ENCODE results near the gene RNF182. TPM values are rescaled to one million over a fixed set of nuclear protein-coding genes. Genes with fewer than 3 reads are reported as not detected.

Gene RNF182
- total and polyA plus RNA-seq, 10 of the 15 experiments (the other 5 are each of a cell fraction or from before 2014, with no cell fraction given) = not detected

DNA sequence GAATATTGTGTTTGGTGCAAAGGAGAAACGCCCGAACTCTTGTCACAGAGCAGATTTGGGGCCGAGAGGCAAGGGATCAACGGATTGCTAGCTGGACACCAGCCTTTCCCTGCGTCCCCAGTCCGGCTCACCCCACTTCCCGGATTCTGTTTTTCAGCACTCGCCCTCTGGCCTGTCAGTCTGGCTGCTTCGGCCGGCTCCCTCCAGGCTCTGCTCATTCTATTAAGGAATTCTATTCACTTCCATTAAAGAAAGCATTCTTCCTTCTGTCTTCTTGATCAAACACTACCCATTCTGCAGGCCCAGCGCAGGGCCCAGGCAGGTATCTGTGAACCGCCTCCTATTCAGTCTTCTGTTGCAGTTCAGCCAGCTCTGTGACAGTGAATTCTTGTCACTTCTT is 91.7 kb downstream of the RNF182 start:
- BruUV-seq (replicated peaks) = no TSS peak
- DNase-seq (ENCODE audit: low read depth, low spot score) (no peak), ATAC-seq (no peak), FAIRE-seq (no peak)
- no peak for TF ChIP-seq POLR2AphosphoS5 (IDR thresholded peaks at IDR 0.05; ENCODE audit: low read length)
- TF ChIP-seq, protein P1, sequence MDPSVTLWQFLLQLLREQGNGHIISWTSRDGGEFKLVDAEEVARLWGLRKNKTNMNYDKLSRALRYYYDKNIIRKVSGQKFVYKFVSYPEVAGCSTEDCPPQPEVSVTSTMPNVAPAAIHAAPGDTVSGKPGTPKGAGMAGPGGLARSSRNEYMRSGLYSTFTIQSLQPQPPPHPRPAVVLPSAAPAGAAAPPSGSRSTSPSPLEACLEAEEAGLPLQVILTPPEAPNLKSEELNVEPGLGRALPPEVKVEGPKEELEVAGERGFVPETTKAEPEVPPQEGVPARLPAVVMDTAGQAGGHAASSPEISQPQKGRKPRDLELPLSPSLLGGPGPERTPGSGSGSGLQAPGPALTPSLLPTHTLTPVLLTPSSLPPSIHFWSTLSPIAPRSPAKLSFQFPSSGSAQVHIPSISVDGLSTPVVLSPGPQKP (IDR thresholded peaks at IDR 0.05; ENCODE audit: low read depth, low read length) = no peak
- Histone ChIP-seq H2AFZ (ENCODE audit: control insufficient read depth, low read depth, low read length) (no peak overlapping the region), H3K9ac (ENCODE audit: control insufficient read depth, insufficient read depth, low read length) (no peak overlapping the region), H3K27ac (ENCODE audit: control insufficient read depth, insufficient read depth) (no peak overlapping the region), H3K27me3 (replicated peaks in 1 of 2; ENCODE audit: control insufficient read depth in 2 of 2, insufficient read depth in 2 of 2, low read length in 1 of 2) (peaks cover 2 to 4% of the 10 kb centered on the region in 2 experiments; a peak in 3 of 4 replicates), H3K36me3 (ENCODE audit: control insufficient read depth in 2 of 2, insufficient read depth in 2 of 2, low read length in 1 of 2) (no peaks in the 10 kb centered on the region), H3K79me2 (ENCODE audit: control insufficient read depth, insufficient read depth, low read length) (no peaks in the 10 kb centered on the region), H4K20me1 (ENCODE audit: control insufficient read depth, insufficient read depth) (no peaks in the 10 kb centered on the region), H3K4me2 (ENCODE audit: control insufficient read depth, insufficient read depth) (no peak overlapping the region), H3K4me1 (ENCODE audit: control insufficient read depth, insufficient read depth, low read length) (no peaks in the 10 kb centered on the region), H3K9me3 (replicated peaks; ENCODE audit: control insufficient read depth, insufficient read depth, low read length) (no peaks in the 10 kb centered on the region; the same call in 2 of the 3 replicates), H3K4me3 (no peak overlapping the region)
- POLR2A ChIA-PET = no interaction called here
- 43% methylated on average over 12 of the region's 12 CpGs for WGBS (ENCODE audit: insufficient coverage, insufficient replicate concordance, low lambda C conversion rate, missing lambda C conversion rate)
- intact Hi-C loops (cut with micrococcal nuclease; ENCODE audit: unreplicated experiment) (no loop called here), in situ Hi-C loops (cut with MboI) (no loop called here)
- RAD21 ChIA-PET (ENCODE audit: unreplicated experiment) = no interaction called here
- CTCF ChIA-PET = no interaction called here
- SMC1A ChIA-PET (ENCODE audit: uncharacterized antibody, unreplicated experiment) = no interaction called here

DNA sequence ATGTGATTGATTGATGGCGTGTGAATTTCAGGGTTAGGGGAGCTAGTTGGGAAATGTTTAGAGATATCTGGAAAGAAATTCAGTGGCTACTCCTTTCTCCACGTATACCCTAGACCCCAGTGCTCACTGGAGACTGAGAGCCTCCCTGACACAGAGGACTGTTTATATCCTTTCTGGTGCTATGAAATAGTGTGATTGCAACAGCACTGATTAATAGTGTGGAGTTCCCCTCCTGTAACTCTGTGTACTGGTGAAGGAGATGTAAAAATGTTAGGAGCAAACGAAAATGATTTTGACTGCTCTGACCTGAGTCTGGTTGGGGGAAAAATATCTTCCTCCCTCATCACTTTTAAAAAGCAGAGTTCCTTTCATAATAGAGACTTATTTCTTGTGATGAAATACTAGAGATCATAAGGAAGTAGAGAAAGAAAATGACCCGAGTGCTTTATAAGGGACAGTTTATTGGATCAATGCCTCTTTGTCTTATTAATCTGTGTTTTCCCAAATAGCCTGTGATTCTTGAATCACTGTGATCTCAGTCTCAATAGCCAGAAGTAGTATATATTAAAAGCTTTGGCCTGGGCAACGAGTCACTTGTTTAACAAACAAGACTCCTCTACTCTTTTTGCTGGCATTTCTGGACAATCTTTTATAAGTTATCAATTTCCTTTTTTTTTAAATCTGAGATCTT is 92.3 kb downstream of the RNF182 start:
- Histone ChIP-seq H3K36me3 (ENCODE audit: control insufficient read depth in 2 of 2, insufficient read depth in 2 of 2, low read length in 1 of 2) (no peaks in the 10 kb centered on the region), H4K20me1 (ENCODE audit: control insufficient read depth, insufficient read depth) (no peaks in the 10 kb centered on the region), H3K9me3 (replicated peaks; ENCODE audit: control insufficient read depth, insufficient read depth, low read length) (no peaks in the 10 kb centered on the region; the same call in 2 of the 3 replicates), H3K4me3 (no peak overlapping the region), H2AFZ (ENCODE audit: control insufficient read depth, low read depth, low read length) (no peak overlapping the region), H3K9ac (ENCODE audit: control insufficient read depth, insufficient read depth, low read length) (no peak overlapping the region), H3K4me1 (ENCODE audit: control insufficient read depth, insufficient read depth, low read length) (no peaks in the 10 kb centered on the region), H3K4me2 (ENCODE audit: control insufficient read depth, insufficient read depth) (no peak overlapping the region), H3K79me2 (ENCODE audit: control insufficient read depth, insufficient read depth, low read length) (no peaks in the 10 kb centered on the region), H3K27ac (ENCODE audit: control insufficient read depth, insufficient read depth) (no peak overlapping the region), H3K27me3 (replicated peaks in 1 of 2; ENCODE audit: control insufficient read depth in 2 of 2, insufficient read depth in 2 of 2, low read length in 1 of 2) (peaks cover 2 to 3% of the 10 kb centered on the region in 2 experiments; a peak in 3 of 4 replicates)
- in situ Hi-C loops (cut with MboI) (no loop called here), intact Hi-C loops (cut with micrococcal nuclease; ENCODE audit: unreplicated experiment) (no loop called here)
- ATAC-seq (no peak), DNase-seq (ENCODE audit: low read depth, low spot score) (no peak), FAIRE-seq (no peak)
- BruUV-seq (replicated peaks) = no TSS peak
- ChIA-PET RAD21 (ENCODE audit: unreplicated experiment) (no interaction called here), POLR2A (no interaction called here), SMC1A (ENCODE audit: uncharacterized antibody, unreplicated experiment) (interaction anchor here (1.2 kb wide), 1 partner anchor 109 kb away, joined by 3 read pairs; no protein-coding TSS in a partner anchor), CTCF (no interaction called here)
- WGBS (ENCODE audit: insufficient coverage, insufficient replicate concordance, low lambda C conversion rate, missing lambda C conversion rate) = 17% methylated on average over 5 of the region's 5 CpGs
- TF ChIP-seq ZZZ3 (IDR thresholded peaks at IDR 0.05; ENCODE audit: control insufficient read depth, insufficient read length, low read depth) (no peak), NFYA (IDR thresholded peaks at IDR 0.05; ENCODE audit: borderline replicate concordance, low read depth, low read length) (no peak), CHD4 (IDR thresholded peaks at IDR 0.05) (no peak), EZH2 (IDR thresholded peaks at IDR 0.05; ENCODE audit: borderline replicate concordance, control insufficient read depth, low read depth, low read length) (no peak), ZNF24 (IDR thresholded peaks at IDR 0.05) (no peak), SMARCA5 (IDR thresholded peaks at IDR 0.05) (no peak), SPI1 (IDR thresholded peaks at IDR 0.05; ENCODE audit: borderline replicate concordance, insufficient read depth, low read depth, low read length) (no peak), EGR1 (IDR thresholded peaks at IDR 0.05; ENCODE audit: borderline replicate concordance in 1 of 2, low read depth in 2 of 2, low read length in 2 of 2) (no peak), HCFC1 (IDR thresholded peaks at IDR 0.05; ENCODE audit: low read length) (no peak)
- TF ChIP-seq, protein P1 (IDR thresholded peaks at IDR 0.05; ENCODE audit: low read depth, low read length) = no peak
